ENCODE data around the gene ZNF407. TPM values are rescaled to one million over a fixed set of nuclear protein-coding genes. Genes with fewer than 3 reads are reported as not detected.

Gene ZNF407
- total and polyA plus RNA-seq, 2 experiments from 2014 or later: 2.1 to 10.4 TPM

DNA sequence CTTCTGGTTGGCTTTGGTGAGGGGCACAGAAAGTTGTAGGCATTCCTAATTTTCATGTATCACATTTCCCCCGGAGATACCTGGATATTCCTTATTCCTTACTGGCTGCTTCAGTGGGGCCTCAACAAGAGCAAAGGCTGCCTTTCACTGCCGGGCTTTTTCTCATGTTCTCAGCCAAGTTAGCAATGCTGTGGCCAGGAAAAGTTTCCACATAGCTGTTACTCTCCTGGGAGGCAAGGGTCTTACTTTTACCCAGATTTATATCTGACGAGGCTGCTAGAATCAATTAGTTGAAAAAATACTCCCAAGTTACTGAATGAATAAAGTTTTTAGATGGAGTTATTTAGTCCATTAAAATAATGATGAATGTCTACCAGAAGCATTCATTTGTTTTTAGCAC, 230.5 kb downstream of the ZNF407 start (continued):
- no peak for TF ChIP-seq ZNF462 (CRISPR knock-in tag; IDR thresholded peaks at IDR 0.05)
- TF ChIP-seq, protein P1, sequence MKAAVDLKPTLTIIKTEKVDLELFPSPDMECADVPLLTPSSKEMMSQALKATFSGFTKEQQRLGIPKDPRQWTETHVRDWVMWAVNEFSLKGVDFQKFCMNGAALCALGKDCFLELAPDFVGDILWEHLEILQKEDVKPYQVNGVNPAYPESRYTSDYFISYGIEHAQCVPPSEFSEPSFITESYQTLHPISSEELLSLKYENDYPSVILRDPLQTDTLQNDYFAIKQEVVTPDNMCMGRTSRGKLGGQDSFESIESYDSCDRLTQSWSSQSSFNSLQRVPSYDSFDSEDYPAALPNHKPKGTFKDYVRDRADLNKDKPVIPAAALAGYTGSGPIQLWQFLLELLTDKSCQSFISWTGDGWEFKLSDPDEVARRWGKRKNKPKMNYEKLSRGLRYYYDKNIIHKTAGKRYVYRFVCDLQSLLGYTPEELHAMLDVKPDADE (IDR thresholded peaks at IDR 0.05): no peak

- Mint-ChIP-seq H3K4me3 (no peak overlapping the region), H3K4me1 (peaks cover 15% of the 10 kb centered on the region), H3K27ac (0 out of 2 replicates have a peak overlapping the region, but pooled peaks have one; percentile 33), H3K36me3 (ENCODE audit: low read depth) (no peaks in the 10 kb centered on the region), H3K27me3 (ENCODE audit: insufficient read depth, low read depth, poor library complexity) (no peaks in the 10 kb centered on the region), H3K9me3 (no peaks in the 10 kb centered on the region)
- H3K4me1 ChIP-seq (ENCODE audit: insufficient read depth): peaks cover 5% of the 10 kb centered on the region; the same call in 1 of the 2 replicates
- H3K36me3 ChIP-seq (ENCODE audit: insufficient read depth): no peaks in the 10 kb centered on the region
- H2AFZ ChIP-seq: no peak overlapping the region
- no peak overlapping the region for H3K27ac ChIP-seq (ENCODE audit: low read depth)
- H4K20me1 ChIP-seq (replicated peaks; ENCODE audit: insufficient read depth): no peaks in the 10 kb centered on the region
- no peaks in the 10 kb centered on the region for H3K79me2 ChIP-seq (replicated peaks; ENCODE audit: insufficient read depth)
- ATAC-seq (no peak), DNase-seq (ENCODE audit: low spot score) (no peak)
- no peak overlapping the region for H3K4me3 ChIP-seq
- no peaks in the 10 kb centered on the region for H3F3A ChIP-seq (replicated peaks; ENCODE audit: low read depth)
- H3K4me2 ChIP-seq: no peak overlapping the region
- H3K9me2 ChIP-seq (ENCODE audit: insufficient read depth): no peaks in the 10 kb centered on the region
- no peaks in the 10 kb centered on the region for H3K27me3 ChIP-seq (ENCODE audit: insufficient read depth)
- no peak for TF ChIP-seq EZH2 (IDR thresholded peaks at IDR 0.05; ENCODE audit: low read depth, unreplicated experiment)
- no peak for TF ChIP-seq ZNF331 (CRISPR knock-in tag; IDR thresholded peaks at IDR 0.05; ENCODE audit: low read depth)
- no peak for TF ChIP-seq JUNB (IDR thresholded peaks at IDR 0.05; ENCODE audit: unreplicated experiment)
- no peak for TF ChIP-seq EZH2phosphoT487 (IDR thresholded peaks at IDR 0.05; ENCODE audit: unreplicated experiment)
- no peak for TF ChIP-seq NANOG (IDR thresholded peaks at IDR 0.05; ENCODE audit: borderline replicate concordance)
- TF ChIP-seq REST (IDR thresholded peaks at IDR 0.05; ENCODE audit: unreplicated experiment): no peak
- TF ChIP-seq CREB1 (CRISPR knock-in tag; IDR thresholded peaks at IDR 0.05; ENCODE audit: low read depth): no peak
- TF ChIP-seq ZNF114 (CRISPR knock-in tag; IDR thresholded peaks at IDR 0.05): no peak
- TF ChIP-seq, protein P1 (IDR thresholded peaks at IDR 0.05): no peak
Measured at GRCh38 chr18:74831571-74832250, 234.0 kb downstream of the ZNF407 start.
